ENCODE measurements around the gene RAPGEF5.

DNA sequence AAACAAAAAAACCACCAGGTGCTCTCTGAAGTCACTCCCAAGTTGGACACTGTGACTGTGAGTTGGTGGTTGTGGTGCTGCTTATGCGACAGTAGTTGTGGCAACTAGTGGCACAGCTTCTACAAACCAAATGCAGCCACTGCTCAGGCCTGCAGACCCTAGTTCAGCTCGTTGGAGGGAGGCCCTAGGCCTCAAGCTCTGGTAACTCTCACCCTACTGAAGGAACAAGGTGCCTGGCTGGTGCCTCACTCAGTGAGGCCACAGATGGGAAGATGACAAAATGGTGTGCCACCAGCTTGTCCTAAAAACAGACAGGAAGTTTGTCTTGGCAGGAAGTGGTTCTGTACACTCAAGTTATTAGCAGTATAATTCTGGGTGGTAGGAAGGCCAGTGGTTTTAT, 45.3 kb upstream of the RAPGEF5 start:
- TF ChIP-seq POLR2AphosphoS5 (IDR thresholded peaks at IDR 0.05; ENCODE audit: borderline replicate concordance, low read depth, low read length) (no peak), EZH2 (IDR thresholded peaks at IDR 0.05) (no peak), FOXP2 (optimal IDR thresholded peaks at IDR 0.05; ENCODE audit: control extremely low read depth, extremely low read length, insufficient read depth) (no peak)
